ENCODE data around the gene KRT13. TPM values are rescaled to one million over a fixed set of nuclear protein-coding genes. Genes with fewer than 3 reads are reported as not detected.

Gene KRT13
- total and polyA plus RNA-seq, 2 donors (not counting 3 experiments of a cell fraction or from before 2014, with no cell fraction given): not detected

DNA sequence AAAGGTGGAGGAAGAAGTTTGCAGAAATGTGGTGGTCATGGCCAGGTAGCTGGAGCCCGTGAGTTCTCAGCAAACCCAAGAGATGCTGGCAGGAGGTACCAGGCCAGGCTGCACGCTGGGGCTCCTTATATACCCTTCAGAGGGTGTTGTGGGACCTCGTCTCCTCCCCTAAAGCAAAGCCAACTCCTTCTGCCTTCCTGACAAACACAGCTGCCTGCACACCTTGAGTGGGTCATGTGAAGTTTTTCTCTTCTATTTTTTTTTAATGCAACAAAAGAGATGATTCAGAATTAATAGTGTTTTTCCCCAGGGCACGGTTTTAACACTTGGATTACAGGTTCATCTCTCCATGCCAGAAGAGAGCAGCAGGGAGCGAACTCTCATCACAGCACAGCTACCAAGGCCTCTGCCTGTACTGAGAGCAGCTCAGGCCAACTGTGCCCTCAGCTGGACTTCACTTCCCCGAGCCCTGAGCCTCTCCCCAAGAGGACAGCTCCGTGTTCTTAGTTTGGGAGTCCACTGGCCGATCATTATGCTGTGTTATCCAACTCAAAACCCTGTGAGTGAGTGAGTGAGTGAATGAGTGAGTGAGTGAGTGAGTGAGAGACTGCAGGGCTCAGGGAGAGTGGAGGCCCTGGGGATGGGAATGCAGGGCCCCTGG, 13.5 kb upstream of the KRT13 start, which contains the start of gene KRT15:
Gene KRT15 (minus strand): TSS at position 102 of the 661 bp plus-strand sequence. CDS start 63 bp downstream, at position 39.
- Histone ChIP-seq H3K4me1 (ENCODE audit: control insufficient read depth, extremely low read depth, insufficient read depth, low read length) (peaks cover 24% of the 10 kb centered on the region), H3K36me3 (ENCODE audit: control insufficient read depth in 2 of 2, extremely low read depth in 1 of 2, insufficient read depth in 2 of 2, low read length in 2 of 2) (no peaks in the 10 kb centered on the region), H3K9me1 (replicated peaks; ENCODE audit: control insufficient read depth, extremely low read depth, insufficient read depth, low read length) (no peaks in the 10 kb centered on the region), H3K4me2 (ENCODE audit: insufficient read depth, low read length) (no peak within 1 kb of the TSS), H3K9me3 (replicated peaks; ENCODE audit: control insufficient read depth, insufficient read depth, low read length) (no peaks in the 10 kb centered on the region), H3K27ac (ENCODE audit: insufficient read depth, low read depth, low read length) (no peak within 1 kb of the TSS), H3K9ac (replicated peaks; ENCODE audit: extremely low read depth, insufficient read depth, low read length) (no peak within 1 kb of the TSS), H3K4me3 (replicated peaks in 1 of 3; ENCODE audit: insufficient read depth in 1 of 3, low read depth in 1 of 3, low read length in 3 of 3) (no peak within 1 kb of the TSS), H4K20me1 (replicated peaks; ENCODE audit: control insufficient read depth, extremely low read depth, insufficient read depth, low read length) (no peaks in the 10 kb centered on the region), H2AFZ (ENCODE audit: low read depth, low read length) (no peak within 1 kb of the TSS), H3K79me2 (ENCODE audit: control insufficient read depth, insufficient read depth, low read length) (no peaks in the 10 kb centered on the region), H3K27me3 (ENCODE audit: control insufficient read depth in 2 of 2, insufficient read depth in 2 of 2, low read length in 2 of 2) (no peaks in the 10 kb centered on the region)
- CTCF ChIA-PET: interaction anchor here (0.8 to 5.3 kb wide), 3 partner anchors 9 to 30 kb away, joined by 3 to 66 read pairs (median 3); no protein-coding TSS in a partner anchor
- FAIRE-seq: no peak
- dilution Hi-C loops (cut with MboI; ENCODE audit: extremely low pct_ligation_motif_present, low sequenced_read_pairs): no loop called here
- DNase-seq (ENCODE audit: low read depth, low spot score): no peak
- POLR2A ChIA-PET: no interaction called here
- TF ChIP-seq GATA2 (IDR thresholded peaks at IDR 0.05; ENCODE audit: insufficient read depth, insufficient read length, low read depth, low read length) (no peak), FOS (IDR thresholded peaks at IDR 0.05; ENCODE audit: borderline replicate concordance, insufficient read depth, low read length) (no peak), POLR2A (IDR thresholded peaks at IDR 0.05; ENCODE audit: low read depth, low read length) (no peak), EZH2 (IDR thresholded peaks at IDR 0.05; ENCODE audit: borderline replicate concordance, low read depth, low read length, severe bottlenecking) (no peak), CTCF (IDR thresholded peaks at IDR 0.05; ENCODE audit: extremely low read depth in 1 of 2, insufficient read depth in 1 of 2, low read depth in 1 of 2, low read length in 2 of 2) (no peak), JUN (IDR thresholded peaks at IDR 0.05; ENCODE audit: borderline replicate concordance, insufficient read depth, insufficient read length, low read depth) (no peak), MAX (IDR thresholded peaks at IDR 0.05; ENCODE audit: insufficient read depth, insufficient read length) (no peak)
- BruUV-seq (replicated peaks): no TSS peak
- intact Hi-C loops (cut with micrococcal nuclease): no loop called here
